K562 treated with DMSO at 1 percent for 24 hours (cell line): ENCODE measurements around the gene FGF3. TPM values are rescaled to one million over a fixed set of nuclear protein-coding genes. Genes with fewer than 3 reads are reported as not detected.

ENCODE experiments used
- total RNA-seq: library from RNA; unstranded; fragments of 300-600 nt; gene quantifications from 2 replicates; pipeline ENCODE4 v1.2.3, GENCODE V29; 2022; ENCODE audit warnings: low read depth; ENCODE audit not compliant: insufficient read depth

FGF3 gene
- total RNA-seq = not detected in 2 replicates

GRCh38 chr11:69818603-69819441, at the start of gene FGF3:
Gene FGF3, minus strand, starts transcription at chr11:69819416. Its CDS starts 483 bp downstream, at chr11:69818933.

GRCh38 chr11:69775163-69775755, 44.0 kb downstream of the FGF3 start, which contains the start of gene FGF4:
Gene FGF4, minus strand, starts transcription at chr11:69775341. Its CDS starts 257 bp downstream, at chr11:69775084.

Other genes with a start within 250 kb of the FGF3 start
- 1.4 and 3.9 TPM in 2 replicates for gene CCND1, start 178.3 kb downstream of the FGF3 start, total RNA-seq
- 13.9 and 14.3 TPM in 2 replicates for gene LTO1, start 144.1 kb downstream of the FGF3 start, total RNA-seq
- not detected in 2 replicates for gene FGF19, start 115.4 kb downstream of the FGF3 start, total RNA-seq
- gene FGF4, start 44.1 kb downstream of the FGF3 start, total RNA-seq = not detected in 2 replicates